Tibial nerve (tissue), 4 donors: Measurements from ENCODE around the gene NATD1. TPM values are rescaled to one million over a fixed set of nuclear protein-coding genes. Genes with fewer than 3 reads are reported as not detected.

Experiments
- DNase-seq, 2 donors: peaks; one replicate each; pipeline ENCODE4 v3.0.0-alpha.2; 2019; ENCODE audit warnings: low spot score in 2 of 2
- H3K27ac ChIP-seq, 4 donors: fragments of 200-600 bp; sonication (generic) in 3 of 4; one replicate each; pipeline ENCODE4 v1.5.1; 2017 to 2019; ENCODE audit warnings: mild to moderate bottlenecking in 1 of 4
- H3K27me3 ChIP-seq, 2 donors: fragments of 200-600 bp; sonication (generic) in 1 of 2; one replicate each; pipeline versions ENCODE4 v1.5.1 to v1.6.0; 2017 to 2019
- H3K36me3 ChIP-seq, 3 donors: fragments of 200-600 bp; sonication (generic); one replicate each; pipeline ENCODE4 v1.5.1; 2018 to 2019
- H3K4me1 ChIP-seq, 4 donors: fragments of 200-600 bp; sonication (generic) in 3 of 4; one replicate each; pipeline ENCODE4 v1.5.1; 2017 to 2019
- H3K4me3 ChIP-seq, 4 donors: fragments of 200-600 bp; sonication (generic) in 3 of 4; one replicate each; pipeline ENCODE4 v1.5.1; 2017 to 2019; ENCODE audit warnings: mild to moderate bottlenecking in 1 of 4, moderate library complexity in 1 of 4
- H3K9me3 ChIP-seq, 4 donors: fragments of 200-600 bp; sonication (generic) in 3 of 4; one replicate each; pipeline ENCODE4 v1.5.1; 2017 to 2019
- EP300 ChIP-seq, 2 donors: sonication (generic); formaldehyde crosslinking; IDR thresholded peaks; one replicate each; pipeline ENCODE4 v1.6.1; 2017; ENCODE audit warnings: antibody characterized with exemption in 2 of 2, mild to moderate bottlenecking in 1 of 2
- POLR2A ChIP-seq, 2 donors: fragments of 450-650 bp; IDR thresholded peaks; one replicate each; pipeline ENCODE4 v1.6.1; 2017; ENCODE audit warnings: antibody characterized with exemption in 2 of 2, mild to moderate bottlenecking in 2 of 2, moderate library complexity in 2 of 2
- WGBS, 2 donors: methylation state at CpG; one replicate each; pipeline ENCODE4 v1.1.5; 2018; 5-methylcytosine and 5-hydroxymethylcytosine counted together
- total RNA-seq, 4 donors: library from RNA; depleted of rRNA; stranded (reverse); fragments of >200 nt; gene quantifications; one replicate each; pipeline ENCODE4 v1.1.0, GENCODE V29; 2016
- TF ChIP-seq, protein P1 (sequence below), 5 experiments: fragments of 200-600 bp in 3 of 5; fragments of 450-650 bp in 2 of 5; sonication (generic) in 3 of 5; IDR thresholded peaks; one replicate each; pipeline ENCODE4 v1.5.1; 2016 to 2019; ENCODE audit warnings: antibody characterized with exemption in 5 of 5, mild to moderate bottlenecking in 3 of 5, moderate library complexity in 2 of 5

Gene NATD1
- total RNA-seq, 4 donors from 2014 or later = 5.7 to 12.0 (median 10.8) TPM

DNA sequence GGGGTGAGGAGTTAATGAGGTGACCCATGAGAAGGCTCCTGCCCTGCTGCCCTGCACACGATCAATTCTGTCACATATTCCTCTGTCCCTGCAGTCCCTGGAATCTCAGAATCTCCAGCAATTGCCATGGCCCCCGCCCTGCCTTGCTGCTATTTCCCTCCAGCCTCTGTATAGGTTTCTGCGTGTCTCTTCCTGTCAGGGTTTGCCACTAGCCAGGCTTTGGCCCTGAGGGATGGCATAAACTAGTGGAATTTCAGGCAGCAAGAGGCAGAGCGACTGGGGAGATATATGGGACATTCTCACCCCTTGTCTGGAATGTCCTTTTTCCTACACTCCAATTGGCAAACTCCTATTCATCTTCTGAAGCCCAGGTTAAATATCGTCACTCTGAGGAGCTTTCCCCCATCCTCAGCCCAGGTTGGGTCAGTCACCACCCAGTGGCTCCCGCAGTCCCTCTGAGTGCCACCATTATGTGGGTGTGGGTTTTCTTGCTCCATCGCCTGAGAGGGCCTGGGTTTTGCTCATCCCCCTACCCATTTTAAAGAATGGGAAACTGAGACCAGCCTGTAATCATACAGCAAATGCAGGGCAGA is 15.5 kb upstream of the NATD1 start:
- no peaks in the 10 kb centered on the region for H3K27me3 ChIP-seq

DNA sequence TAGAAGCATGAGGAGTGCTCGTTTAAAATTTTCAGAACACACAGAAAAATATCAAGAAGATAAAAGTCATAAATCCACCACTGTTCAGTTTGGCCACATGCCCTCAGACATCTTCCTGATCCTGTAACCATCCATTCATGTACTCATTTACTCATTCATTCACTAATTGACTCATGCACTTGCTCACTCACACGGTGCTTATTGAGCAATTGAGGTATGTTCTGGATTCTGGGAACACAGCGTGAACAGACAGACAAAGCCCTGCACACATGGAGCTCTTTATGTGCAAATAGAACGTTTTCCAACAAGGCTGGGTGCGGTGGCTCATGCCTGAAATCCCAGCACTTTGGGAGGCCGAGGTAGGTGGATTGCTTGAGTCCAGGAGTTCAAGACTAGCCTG is 10.2 kb upstream of the NATD1 start:
- no peaks in the 10 kb centered on the region for H3K9me3 ChIP-seq
- H3K36me3 ChIP-seq = no peaks in the 10 kb centered on the region
- H3K4me3 ChIP-seq = no peak overlapping the region
- no peaks in the 10 kb centered on the region for H3K27me3 ChIP-seq
- H3K27ac ChIP-seq = no peak overlapping the region
- DNase-seq = no peak
- peaks cover 0 to 10% (median 0%) of the 10 kb centered on the region in 4 donors for H3K4me1 ChIP-seq
- TF ChIP-seq, protein P1, sequence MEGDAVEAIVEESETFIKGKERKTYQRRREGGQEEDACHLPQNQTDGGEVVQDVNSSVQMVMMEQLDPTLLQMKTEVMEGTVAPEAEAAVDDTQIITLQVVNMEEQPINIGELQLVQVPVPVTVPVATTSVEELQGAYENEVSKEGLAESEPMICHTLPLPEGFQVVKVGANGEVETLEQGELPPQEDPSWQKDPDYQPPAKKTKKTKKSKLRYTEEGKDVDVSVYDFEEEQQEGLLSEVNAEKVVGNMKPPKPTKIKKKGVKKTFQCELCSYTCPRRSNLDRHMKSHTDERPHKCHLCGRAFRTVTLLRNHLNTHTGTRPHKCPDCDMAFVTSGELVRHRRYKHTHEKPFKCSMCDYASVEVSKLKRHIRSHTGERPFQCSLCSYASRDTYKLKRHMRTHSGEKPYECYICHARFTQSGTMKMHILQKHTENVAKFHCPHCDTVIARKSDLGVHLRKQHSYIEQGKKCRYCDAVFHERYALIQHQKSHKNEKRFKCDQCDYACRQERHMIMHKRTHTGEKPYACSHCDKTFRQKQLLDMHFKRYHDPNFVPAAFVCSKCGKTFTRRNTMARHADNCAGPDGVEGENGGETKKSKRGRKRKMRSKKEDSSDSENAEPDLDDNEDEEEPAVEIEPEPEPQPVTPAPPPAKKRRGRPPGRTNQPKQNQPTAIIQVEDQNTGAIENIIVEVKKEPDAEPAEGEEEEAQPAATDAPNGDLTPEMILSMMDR (IDR thresholded peaks at IDR 0.05) = no peak
- TF ChIP-seq EP300 (IDR thresholded peaks at IDR 0.05) = no peak
- TF ChIP-seq POLR2A (IDR thresholded peaks at IDR 0.05) = no peak
- 60 to 65% methylated on average over 6 of the region's 6 CpGs for WGBS, 2 donors

More for the DNA sequence above, 15.5 kb upstream of the NATD1 start:
- Histone ChIP-seq H3K27ac (no peak overlapping the region), H3K9me3 (no peaks in the 10 kb centered on the region), H3K4me1 (no peaks in the 10 kb centered on the region), H3K36me3 (no peaks in the 10 kb centered on the region), H3K4me3 (no peak overlapping the region)
- TF ChIP-seq, protein P1 (IDR thresholded peaks at IDR 0.05) = no peak
- TF ChIP-seq EP300 (IDR thresholded peaks at IDR 0.05) = no peak
- no peak for TF ChIP-seq POLR2A (IDR thresholded peaks at IDR 0.05)
- no peak for DNase-seq
- 70 to 72% methylated on average over 7 of the region's 7 CpGs for WGBS, 2 donors

DNA sequence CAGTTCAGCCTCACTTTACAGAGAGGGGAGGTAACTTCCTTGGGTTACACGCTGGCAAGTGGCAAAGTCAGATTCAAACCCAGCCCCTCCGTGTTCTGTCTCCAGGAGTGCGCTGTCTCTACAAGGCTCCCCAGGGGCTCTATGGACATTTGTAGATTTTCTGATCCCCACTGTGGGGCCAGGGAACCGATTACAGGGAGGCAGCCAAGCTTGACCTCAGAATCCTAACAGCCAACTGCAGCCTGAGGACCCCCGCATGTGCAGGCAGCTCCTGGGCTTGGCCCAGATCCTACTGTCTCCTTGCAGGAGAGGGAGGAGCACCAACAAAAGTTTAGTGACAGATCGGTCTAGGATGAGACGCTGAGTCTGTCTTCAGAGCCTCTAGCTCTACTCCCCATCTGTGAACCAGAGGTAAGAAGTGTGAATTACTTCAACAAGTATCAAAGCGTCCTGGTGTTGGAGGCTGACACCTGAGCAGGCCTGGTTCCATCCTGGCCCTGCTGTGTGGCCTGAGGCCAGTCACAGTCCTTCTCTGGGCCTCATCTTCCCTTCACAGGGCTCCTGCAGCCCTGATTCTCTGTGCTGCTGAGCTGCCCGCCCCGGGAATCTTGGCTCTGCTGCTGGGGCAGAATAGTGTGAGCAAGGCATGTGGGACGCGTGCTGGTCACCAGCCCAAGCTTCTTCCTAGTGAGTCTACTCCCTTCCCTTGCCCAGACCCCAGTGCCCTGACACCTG is 9.2 kb upstream of the NATD1 start:
- TF ChIP-seq POLR2A (IDR thresholded peaks at IDR 0.05) = no peak
- TF ChIP-seq EP300 (IDR thresholded peaks at IDR 0.05) = no peak
- TF ChIP-seq, protein P1 (IDR thresholded peaks at IDR 0.05) = no peak
- no peak overlapping the region for H3K27ac ChIP-seq
- H3K4me3 ChIP-seq = no peak overlapping the region
- 76 to 78% methylated on average over 12 of the region's 12 CpGs for WGBS, 2 donors
- no peaks in the 10 kb centered on the region for H3K9me3 ChIP-seq
- DNase-seq = no peak
- peaks cover 0 to 10% (median 0%) of the 10 kb centered on the region in 4 donors for H3K4me1 ChIP-seq
- H3K27me3 ChIP-seq = no peaks in the 10 kb centered on the region
- no peaks in the 10 kb centered on the region for H3K36me3 ChIP-seq

DNA sequence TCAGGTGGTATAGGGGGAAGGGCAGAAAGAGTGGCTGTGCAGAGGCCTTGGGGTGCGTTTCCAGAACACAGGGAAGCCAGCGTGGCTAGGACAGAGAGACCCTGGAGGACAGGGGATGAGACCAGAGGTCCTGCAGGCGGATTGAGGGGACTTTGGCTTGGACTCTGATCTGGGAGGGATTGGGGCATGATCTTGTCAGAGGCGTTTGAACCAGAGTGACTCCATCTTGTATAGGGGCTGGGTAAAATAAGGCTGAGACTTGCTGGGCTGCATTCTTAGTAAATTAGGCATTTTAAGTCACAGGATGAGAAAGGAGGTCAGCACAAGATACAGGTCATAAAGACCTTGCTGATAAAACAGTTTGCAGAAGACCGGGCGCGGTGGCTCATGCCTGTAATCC is 5.4 kb upstream of the NATD1 start:
- Histone ChIP-seq H3K4me1 (peaks cover 0 to 16% (median 2%) of the 10 kb centered on the region in 4 donors), H3K27ac (no peak overlapping the region), H3K4me3 (no peak overlapping the region), H3K9me3 (no peaks in the 10 kb centered on the region), H3K27me3 (no peaks in the 10 kb centered on the region), H3K36me3 (no peaks in the 10 kb centered on the region)
- no peak for DNase-seq
- 87 to 94% methylated on average over 7 of the region's 7 CpGs for WGBS, 2 donors
- TF ChIP-seq, protein P1 (IDR thresholded peaks at IDR 0.05) = no peak
- no peak for TF ChIP-seq POLR2A (IDR thresholded peaks at IDR 0.05)
